ENCODE data around the gene C18orf32. TPM values are rescaled to one million over a fixed set of nuclear protein-coding genes. Genes with fewer than 3 reads are reported as not detected.

C18orf32 gene
- total RNA-seq, 6 experiments from 2014 or later, result 24.8 to 41.1 (median 31.1) TPM

DNA sequence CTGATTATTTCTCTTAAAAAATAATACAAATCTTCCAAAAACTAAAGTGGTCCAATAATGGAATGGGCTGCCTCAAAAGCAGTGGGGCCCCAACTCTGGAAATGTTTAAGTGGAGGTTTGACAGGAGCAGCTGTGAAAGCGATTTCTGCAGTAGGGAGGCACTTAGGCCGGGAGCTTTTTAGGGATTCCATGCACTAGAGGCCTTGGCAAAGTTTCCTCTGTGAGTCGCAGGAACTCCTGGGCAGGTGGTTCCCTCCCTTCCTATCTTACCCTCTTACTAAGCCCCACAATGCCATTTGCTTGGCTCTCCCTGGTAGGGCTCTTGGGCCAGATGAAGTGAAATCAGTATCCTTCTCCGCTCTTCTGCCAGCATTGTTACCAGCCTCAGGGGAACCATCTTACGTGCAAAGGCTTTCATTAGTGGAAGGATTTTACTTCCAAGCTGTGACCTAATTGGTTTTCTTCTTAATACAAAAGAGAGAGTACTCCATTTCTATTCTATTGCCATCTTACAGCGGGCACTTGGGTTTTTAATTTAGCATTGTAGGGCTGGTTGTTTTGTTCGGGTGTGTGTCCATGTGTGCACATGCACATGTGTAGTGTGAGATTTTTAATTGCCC lies 34.3 kb upstream of the C18orf32 start:
- Histone ChIP-seq H3K27ac (no peak overlapping the region), H3K36me3 (no peaks in the 10 kb centered on the region), H3K27me3 (no peaks in the 10 kb centered on the region), H3K4me1 (no peaks in the 10 kb centered on the region), H3K9me3 (no peaks in the 10 kb centered on the region), H3K4me3 (no peak overlapping the region)
- TF ChIP-seq, protein P1, sequence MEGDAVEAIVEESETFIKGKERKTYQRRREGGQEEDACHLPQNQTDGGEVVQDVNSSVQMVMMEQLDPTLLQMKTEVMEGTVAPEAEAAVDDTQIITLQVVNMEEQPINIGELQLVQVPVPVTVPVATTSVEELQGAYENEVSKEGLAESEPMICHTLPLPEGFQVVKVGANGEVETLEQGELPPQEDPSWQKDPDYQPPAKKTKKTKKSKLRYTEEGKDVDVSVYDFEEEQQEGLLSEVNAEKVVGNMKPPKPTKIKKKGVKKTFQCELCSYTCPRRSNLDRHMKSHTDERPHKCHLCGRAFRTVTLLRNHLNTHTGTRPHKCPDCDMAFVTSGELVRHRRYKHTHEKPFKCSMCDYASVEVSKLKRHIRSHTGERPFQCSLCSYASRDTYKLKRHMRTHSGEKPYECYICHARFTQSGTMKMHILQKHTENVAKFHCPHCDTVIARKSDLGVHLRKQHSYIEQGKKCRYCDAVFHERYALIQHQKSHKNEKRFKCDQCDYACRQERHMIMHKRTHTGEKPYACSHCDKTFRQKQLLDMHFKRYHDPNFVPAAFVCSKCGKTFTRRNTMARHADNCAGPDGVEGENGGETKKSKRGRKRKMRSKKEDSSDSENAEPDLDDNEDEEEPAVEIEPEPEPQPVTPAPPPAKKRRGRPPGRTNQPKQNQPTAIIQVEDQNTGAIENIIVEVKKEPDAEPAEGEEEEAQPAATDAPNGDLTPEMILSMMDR (IDR thresholded peaks at IDR 0.05), result no peak
- TF ChIP-seq POLR2A (IDR thresholded peaks at IDR 0.05), result no peak
- WGBS (ENCODE audit: insufficient coverage, low coverage, low lambda C conversion rate, missing lambda C conversion rate), result 95% methylated on average over 7 of the region's 7 CpGs
- DNase-seq (peak in 1 of 3 donors; percentile 10), ATAC-seq (no peak)
- intact Hi-C loops (cut with DNase I), result no loop called here

DNA sequence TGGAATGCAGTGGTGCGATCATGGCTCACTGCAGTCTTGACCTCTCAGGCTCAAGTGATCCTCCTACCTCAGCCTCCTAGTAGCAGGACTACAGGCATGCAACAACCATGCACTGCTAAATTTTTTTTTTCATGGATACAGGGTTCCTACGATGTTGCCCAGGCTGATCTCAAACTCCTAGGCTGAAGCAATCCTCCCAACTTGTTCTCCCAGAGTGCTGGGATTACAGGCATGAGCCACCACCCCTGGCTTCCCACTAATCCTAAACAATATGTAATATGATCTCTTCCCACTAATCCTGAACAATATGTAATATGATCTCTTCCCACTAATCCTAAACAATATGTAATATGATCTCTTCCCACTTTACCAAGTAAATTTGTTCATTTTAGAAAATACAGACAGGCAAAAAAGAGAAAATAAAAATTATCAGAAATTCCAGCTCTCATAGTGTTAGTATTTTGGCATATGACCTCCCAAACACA lies 33.7 kb upstream of the C18orf32 start:
- Histone ChIP-seq H3K36me3 (no peaks in the 10 kb centered on the region), H3K9me3 (no peaks in the 10 kb centered on the region), H3K27ac (no peak overlapping the region), H3K4me3 (no peak overlapping the region), H3K27me3 (no peaks in the 10 kb centered on the region), H3K4me1 (no peaks in the 10 kb centered on the region)
- TF ChIP-seq, protein P1 (IDR thresholded peaks at IDR 0.05), result no peak
- TF ChIP-seq POLR2A (IDR thresholded peaks at IDR 0.05), result no peak
- whole genome bisulfite sequencing (ENCODE audit: insufficient coverage, low coverage, low lambda C conversion rate, missing lambda C conversion rate), result 60% methylated on average over 1 of the region's 2 CpGs
- no peak for DNase-seq
- no peak for ATAC-seq
- intact Hi-C loops (cut with DNase I), result no loop called here

DNA sequence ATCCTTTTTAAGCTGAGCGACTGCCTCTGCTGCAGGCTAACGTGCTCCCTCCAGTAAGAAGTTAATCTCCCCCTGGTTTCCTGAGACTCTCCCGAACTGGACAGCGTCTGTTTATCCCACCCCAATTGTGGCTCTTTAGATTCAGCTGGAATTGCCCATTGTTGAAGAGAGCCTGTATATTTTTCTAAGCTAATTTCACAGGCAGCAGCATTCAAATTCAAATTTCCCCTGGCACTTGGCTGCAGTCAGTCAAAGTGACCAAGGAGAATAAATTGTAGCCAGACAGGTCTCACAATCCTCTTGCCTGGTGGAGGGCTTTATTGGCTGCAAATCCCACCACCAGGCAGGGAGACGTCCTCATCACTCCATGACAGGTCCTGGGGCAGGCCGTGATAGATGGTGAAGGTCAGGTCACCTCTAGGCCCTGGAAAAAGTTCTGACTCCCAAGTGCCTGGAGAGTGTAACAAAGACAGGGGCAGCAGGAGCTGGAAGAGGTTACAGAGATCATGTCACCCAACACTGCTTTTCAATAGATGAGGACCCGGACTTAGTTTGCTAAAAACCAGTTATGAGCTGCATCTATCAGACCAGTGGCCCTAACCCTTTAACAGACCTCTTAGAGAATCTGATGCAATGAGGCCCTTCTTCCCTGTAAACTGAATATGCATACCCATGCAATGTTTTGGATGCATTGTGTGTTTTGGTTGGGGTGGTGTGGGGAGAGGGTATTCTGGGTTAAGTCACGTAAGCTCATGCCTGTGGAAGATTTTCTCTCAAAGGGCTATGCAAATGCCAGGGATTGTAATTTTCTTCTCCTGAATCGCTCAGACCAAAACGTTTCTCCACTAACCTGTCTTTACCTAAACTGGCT lies 32.3 kb upstream of the C18orf32 start:
- peak in 1 of 3 donors; percentile 9 for DNase-seq
- WGBS (ENCODE audit: insufficient coverage, low coverage, low lambda C conversion rate, missing lambda C conversion rate), result 80% methylated on average over 8 of the region's 10 CpGs
- TF ChIP-seq POLR2A (IDR thresholded peaks at IDR 0.05), result no peak
- TF ChIP-seq, protein P1 (IDR thresholded peaks at IDR 0.05), result no peak
- H3K27ac ChIP-seq, result no peak overlapping the region
- H3K4me3 ChIP-seq, result no peak overlapping the region
- peaks cover 0 to 1% (median 0%) of the 10 kb centered on the region in 4 donors for H3K4me1 ChIP-seq
- no peak for ATAC-seq
- H3K9me3 ChIP-seq, result no peaks in the 10 kb centered on the region
- no peaks in the 10 kb centered on the region for H3K27me3 ChIP-seq
- intact Hi-C loops (cut with DNase I), result loop anchor here in 1 of 2 donors (10.0 kb wide), 1 partner anchor 325 kb away; no protein-coding TSS in a partner anchor
- H3K36me3 ChIP-seq, result no peaks in the 10 kb centered on the region

DNA sequence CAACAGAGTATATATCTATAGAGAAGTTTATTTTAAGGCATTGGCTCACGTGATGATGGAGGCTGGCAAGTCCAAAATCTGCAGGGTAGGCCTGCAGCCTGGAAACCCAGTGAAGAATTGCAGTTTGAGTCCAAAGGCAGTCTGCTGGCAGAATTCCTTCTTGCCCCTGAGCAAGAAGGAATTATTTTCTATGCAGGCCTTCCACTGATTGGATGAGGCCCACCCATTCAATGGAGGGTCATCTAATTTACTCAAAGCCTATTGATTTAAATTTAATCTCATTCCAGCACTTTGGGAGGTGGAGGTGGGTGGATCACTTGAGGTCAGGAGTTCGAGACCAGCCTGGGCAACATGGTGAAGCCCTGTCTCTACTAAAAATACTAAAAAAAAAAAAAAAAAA lies 30.4 kb upstream of the C18orf32 start:
- 67% methylated on average over 1 of the region's 2 CpGs for WGBS (ENCODE audit: insufficient coverage, low coverage, low lambda C conversion rate, missing lambda C conversion rate)
- Histone ChIP-seq H3K27ac (no peak overlapping the region), H3K4me1 (peaks cover 0 to 4% (median 0%) of the 10 kb centered on the region in 4 donors), H3K27me3 (no peaks in the 10 kb centered on the region), H3K36me3 (no peaks in the 10 kb centered on the region), H3K9me3 (no peaks in the 10 kb centered on the region), H3K4me3 (no peak overlapping the region)
- intact Hi-C loops (cut with DNase I), result loop anchor here in 1 of 2 donors (10.0 kb wide), 1 partner anchor 327 kb away; no protein-coding TSS in a partner anchor
- DNase-seq, result no peak
- TF ChIP-seq, protein P1 (IDR thresholded peaks at IDR 0.05), result no peak
- TF ChIP-seq POLR2A (IDR thresholded peaks at IDR 0.05), result no peak
- no peak for ATAC-seq

Measured in right lobe of liver (tissue), 6 donors.